ENCODE data around the gene FOSB.
"Not testable (repeated sequence)": the region's sequence is repeated elsewhere in the genome, so short reads cannot be mapped to it uniquely, and the experiment has no call there.

Gene FOSB

DNA sequence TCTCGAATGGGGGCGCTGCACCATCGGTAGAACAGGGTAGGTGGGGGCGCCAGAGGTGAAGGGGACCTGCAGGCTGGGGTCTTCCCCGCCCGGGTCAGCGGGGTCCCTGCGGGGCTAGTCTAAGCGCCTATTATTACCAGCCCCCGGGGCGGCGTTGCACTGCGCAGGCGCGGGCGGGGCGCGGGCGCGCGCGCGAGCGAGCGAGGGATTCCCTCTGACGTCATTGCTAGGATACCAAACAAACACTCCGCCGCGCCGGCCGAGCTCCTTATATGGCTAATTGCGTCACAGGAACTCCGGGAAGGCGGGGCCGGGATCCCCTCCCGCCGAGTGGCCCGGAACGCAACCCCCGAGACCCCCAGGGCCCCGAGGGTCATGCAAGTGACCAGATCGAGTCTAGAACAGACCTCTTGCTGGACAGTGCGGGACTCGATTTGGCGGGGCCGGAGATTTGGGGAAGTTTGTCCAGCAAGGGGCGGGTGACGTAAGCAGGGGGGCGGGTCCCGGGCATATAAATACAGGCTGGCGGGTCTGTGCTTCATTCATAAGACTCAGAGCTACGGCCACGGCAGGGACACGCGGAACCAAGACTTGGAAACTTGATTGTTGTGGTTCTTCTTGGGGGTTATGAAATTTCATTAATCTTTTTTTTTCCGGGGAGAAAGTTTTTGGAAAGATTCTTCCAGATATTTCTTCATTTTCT, at the start of gene FOSB:
TSS of gene FOSB (plus strand) at position 541 of the 703 bp plus-strand sequence. CDS start 591 bp downstream, outside the sequence.
- no peak for FAIRE-seq

DNA sequence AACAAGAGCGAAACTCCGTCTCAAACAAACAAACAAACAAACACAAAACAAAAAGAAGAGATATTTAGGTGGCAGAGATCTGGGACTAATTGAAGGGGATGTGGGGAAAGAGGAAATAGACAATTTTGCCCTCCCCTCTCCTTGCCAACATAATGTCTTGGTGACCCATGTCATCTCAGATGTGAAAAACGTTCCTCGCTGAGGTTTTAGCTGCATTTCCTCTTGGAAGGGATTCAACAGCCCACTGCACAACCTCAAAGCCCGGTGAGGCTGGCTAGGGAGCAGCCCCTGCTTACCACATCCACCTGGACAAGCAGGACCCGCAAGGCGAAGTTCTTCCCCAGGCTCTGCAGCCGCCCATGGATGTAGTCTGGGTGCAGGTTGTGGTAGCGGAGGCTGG, 49.0 kb upstream of the FOSB start:
- FAIRE-seq: no peak

DNA sequence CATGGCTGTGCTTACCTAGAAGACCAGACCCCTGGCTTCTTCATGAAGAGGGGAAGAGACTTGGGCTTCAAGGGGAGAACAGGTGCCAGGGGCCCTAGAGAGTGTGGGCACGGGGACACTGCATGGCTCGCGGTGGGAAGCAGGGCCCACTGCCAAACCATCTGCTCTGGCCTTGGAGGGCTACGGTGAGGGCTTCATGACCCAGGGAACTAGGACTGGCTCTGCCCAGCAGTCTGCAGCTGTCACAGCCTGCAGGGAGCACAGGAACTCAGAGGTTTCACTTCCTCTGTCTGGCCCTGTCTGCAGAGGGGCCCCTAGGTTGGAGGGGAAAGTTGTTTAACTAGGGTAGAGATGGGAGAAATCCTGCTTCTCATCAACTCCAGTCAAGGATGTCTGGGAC, 48.4 kb upstream of the FOSB start:
- FAIRE-seq: no peak

DNA sequence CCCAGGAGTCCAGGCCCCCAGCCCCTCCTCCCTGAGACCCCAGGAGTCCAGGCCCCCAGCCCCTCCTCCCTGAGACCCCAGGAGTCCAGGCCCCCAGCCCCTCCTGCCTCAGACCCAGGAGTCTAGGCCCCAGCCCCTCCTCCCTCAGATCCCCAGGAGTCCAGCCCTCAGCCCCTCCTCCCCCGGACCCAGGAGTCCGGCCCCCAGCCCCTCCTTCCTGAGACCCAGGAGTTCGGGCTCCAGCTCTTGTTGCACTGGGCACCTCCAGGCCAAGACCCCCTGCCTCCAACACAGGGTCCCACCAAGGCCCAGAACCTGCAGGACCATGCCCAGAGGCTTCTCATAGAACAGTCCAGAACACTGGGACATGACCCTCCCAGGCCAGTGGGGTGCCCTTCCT, 47.9 kb upstream of the FOSB start:
- FAIRE-seq: no peak

DNA sequence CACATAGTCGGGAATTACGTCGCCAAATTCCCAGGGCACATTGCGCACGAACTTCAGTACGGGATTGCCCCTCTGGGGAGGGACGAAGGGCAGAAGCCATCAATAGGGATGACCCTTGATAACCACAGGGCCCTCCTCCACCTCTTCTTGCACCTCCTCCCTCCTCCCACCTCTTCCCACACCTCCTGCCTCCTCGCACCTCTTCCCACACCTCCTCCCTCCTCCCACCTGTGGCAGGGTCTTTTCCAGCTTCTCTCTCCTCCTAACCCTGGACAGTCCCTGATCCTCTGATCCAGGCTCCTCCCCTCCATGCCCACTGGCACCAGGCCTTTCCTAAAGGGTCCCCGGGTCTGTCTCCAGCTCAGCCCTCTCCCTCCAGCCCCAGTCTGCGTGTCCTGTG, 47.4 kb upstream of the FOSB start:
- FAIRE-seq: no peak

DNA sequence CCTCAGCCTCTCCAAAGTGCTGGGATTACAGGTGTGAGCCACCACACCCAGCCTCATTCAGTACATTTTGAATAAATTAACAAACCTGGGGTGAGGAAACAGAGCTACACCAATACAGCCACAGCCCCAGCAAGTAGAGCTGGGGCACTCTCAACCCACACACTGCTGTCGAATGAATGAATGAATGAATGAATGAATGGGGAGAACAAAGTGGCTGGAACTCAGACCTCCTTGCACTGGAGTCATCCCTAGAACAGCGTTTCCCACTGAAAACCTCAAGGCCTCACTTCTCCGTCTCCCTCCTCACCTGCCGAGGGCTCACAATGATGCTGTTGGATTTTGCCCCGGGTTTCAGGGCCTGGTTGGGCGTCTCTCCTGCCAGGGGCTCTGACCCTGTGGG, 46.9 kb upstream of the FOSB start:
- FAIRE-seq: no peak

DNA sequence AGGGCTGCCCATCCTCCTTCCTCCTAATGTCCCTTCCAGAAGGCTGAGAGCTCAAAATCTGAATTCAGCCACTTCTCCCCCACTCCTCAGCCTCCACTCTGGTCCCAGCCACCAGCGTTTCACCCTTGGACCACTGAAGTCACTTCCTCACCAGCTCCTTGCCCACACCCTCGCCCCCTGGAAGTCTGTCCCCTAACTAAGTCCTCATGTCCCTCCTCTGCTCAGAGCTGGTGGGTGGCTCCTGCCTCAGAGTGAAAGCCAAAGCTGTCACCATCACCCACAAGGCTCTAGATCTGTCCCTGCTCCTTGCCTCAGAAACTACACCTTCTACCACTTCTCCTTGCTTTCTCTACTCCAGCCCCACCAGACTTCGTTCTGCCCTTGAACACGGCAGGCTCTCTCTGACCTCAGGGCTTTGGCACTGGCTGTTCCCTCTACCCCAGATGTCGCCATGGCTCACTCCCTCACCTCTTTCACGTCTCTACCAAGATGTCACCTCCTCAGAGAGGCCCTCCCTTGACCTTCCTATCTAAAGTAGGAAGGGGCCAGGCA, 45.8 kb upstream of the FOSB start:
- FAIRE-seq: no peak

DNA sequence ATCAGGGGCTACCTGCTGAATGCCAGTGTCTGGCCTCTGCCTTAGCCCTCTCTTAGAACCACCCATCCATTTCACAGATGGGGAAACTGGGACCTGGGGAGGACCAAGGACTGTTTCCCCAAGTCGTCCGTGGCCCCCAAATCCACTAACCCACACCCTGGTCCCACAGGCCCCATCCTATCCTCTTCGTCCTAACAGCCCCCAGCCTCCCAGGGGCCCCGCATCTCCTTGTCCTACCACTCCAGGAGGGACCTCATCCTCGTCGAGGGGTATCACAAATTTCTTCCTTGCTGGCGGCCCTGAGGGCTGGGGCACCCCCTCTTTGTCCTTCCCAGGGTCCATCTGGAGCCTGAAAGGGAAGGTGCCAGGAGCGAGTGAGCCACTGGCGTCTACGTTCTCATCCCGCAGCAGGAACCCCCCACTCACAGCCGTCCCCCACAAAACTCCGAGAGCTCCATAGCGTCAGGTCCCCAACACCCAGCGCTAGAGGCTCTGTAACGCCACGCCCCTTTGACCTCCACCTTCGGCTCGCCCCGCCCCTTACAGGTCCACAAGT, 44.7 kb upstream of the FOSB start:
- FAIRE-seq: no peak

DNA sequence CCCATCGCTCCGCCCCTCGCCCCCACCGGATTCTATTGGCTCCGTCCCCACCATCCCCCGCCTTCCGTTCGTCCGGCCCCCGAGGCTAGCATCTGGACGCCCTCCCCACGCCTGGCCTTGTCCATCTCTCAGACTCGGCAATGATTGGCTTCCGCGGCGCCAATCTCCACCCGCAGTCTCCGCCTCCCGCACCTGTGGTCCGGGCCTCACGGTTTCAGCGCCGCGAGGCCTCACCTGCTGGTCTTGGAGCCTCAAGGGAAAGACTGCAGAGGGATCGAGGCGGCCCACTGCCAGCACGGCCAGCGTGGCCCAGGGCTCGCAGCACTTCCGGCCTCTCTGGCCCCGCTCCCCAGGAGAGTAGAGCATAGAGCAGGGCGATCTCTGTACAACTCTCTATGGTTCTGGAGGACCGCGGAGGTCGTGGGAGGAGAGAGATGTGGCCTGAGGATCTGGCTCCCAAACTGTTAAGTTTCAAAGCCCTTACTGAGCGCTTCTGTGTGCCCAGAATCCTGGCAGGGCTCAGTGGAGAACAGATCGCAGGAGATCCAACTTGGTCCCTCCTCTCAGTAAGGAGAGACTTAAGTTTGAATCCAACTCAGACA, 44.1 kb upstream of the FOSB start, which contains the start of gene ERCC1:
TSS of gene ERCC1 (minus strand) at position 329 of the 602 bp plus-strand sequence. CDS start 543 bp downstream, outside the sequence.
- FAIRE-seq: peak; percentile 87

DNA sequence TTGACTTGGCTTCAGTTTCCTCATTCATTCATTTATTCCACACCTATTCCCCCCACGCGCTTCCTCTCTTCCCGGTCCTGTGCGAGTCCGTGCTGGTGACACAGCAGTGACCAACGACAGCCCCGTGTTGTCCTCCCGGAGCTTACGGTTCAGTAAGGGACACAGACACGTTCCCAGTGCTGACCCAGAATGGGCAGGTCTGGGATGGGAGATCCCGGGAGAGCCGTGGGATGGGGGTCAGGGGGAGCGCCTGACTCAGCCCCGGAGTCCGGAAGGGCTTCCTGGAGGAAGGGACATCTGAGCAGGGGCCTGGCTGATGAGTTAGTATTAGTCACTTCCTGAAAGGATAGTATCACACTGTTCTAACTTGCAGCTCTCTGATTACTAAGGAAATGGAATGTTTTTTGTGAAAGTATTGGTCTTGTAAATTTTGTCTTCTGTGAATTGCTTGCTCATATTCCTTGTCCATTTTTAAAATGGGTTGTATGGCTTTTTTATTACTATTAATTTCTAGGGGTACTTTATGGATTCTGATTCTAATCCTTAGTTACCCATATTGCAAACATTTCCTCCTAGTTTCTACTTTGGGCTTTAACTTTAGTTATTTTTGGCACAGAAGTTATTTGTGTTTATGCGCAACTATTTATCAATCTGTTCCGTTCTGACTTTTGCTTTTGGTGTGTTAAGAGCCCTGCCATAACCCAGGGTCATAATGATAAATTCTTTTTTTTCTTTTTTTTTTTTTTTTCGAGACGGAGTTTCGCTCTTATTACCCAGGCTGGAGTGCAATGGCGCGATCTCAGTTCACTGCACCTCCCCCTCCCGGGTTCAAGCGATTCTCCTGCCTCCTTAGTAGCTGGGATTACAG, 43.4 kb upstream of the FOSB start:
- FAIRE-seq: peak; percentile 86

DNA sequence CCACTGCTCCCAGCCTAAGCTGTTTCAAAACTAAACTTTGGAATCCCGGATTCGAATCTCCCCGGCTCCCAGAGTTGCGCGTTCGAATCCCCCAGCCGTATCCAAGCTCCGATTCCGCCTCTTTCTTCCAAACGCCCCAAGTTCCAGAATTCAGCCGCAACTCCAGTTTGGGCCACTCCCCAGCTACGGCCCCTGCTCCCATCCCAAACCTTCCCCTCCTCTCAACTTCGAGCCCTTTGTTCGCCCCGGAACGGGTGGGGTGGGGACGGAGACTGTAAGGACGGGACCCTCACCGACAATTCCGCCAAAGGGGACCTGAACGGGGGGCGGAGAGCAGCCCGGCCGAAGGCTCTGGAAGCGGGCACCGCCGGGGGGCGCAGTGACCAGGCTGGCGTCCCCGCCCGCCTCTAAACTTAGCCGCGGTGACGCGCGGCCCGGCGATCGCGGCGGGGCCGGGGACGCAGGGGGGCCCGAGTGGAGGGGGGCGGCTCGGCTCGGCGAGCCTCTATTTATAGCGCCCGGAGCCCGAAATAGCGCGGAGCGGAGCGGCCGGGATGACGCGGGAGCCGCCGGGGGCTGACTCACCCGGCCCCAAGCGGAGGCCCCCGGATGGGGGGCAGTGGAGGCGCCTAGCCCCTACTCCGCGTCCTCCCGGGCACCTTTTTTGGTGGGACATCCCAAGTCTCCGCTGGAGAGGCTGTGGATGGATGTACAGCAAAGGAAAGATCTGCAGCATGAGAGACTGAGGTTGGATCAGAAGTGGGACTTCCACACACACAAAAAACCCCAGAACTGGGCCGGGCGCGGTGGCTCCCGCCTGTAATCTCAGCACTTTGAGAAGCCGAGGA, 39.2 kb upstream of the FOSB start:
- FAIRE-seq: no peak

DNA sequence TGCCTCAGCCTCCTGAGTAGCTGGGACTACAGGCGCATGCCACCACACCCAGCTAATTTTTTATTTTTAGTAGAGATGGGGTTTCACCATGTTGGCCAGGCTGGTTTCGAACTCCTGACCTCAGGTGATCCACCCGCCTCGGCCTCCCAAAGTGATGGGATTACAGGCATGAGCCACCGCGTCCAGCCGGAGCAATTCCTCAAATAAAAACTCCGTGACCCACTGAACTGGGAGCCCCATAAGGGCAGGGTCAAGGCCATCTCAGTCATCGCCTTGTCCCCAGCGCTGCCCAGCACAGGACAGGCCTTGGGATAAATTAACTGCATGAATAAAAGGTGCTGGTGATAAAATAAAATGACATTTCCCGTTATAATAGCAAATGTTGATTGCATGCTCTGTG, 37.9 kb upstream of the FOSB start:
- FAIRE-seq: not testable (repeated sequence)

DNA sequence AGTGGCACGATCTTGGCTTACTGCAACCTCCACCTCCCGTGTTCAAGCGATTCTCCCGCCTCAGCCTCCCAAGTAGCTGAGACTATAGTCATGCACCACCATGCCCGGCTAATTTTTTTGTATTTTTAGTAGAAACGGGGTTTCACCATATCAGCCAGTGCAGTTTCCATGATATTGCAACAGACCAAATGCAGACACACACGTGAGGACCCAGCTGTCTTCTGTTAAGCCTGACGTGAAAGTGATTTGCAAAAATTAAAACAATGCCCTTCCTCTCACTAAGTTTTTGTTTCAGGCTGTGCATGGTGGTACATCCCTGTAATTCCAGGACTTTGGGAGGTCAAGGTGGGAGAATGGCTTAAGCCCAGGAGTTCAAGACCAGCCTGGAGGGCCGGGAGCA, 36.8 kb upstream of the FOSB start:
- FAIRE-seq: not testable (repeated sequence)

DNA sequence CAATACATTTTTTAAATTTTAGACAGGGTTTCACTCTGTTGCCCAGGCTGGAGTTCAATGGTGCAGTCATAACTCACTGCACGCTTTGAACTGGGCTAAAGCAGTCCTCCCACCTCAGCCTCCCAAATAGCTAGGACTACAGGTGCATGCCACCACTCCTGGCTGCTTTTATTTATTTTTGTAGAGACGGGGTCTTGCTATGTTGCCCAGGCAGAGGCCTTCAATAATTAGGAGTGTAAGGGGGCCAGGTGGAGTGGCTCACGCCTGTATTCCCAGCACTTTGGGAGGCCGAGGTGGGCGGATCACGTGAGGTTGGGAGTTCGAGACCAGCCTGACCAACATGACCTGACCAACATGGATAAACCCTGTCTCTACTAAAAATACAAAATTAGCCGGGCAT, 35.3 kb upstream of the FOSB start:
- FAIRE-seq: not testable (repeated sequence)

DNA sequence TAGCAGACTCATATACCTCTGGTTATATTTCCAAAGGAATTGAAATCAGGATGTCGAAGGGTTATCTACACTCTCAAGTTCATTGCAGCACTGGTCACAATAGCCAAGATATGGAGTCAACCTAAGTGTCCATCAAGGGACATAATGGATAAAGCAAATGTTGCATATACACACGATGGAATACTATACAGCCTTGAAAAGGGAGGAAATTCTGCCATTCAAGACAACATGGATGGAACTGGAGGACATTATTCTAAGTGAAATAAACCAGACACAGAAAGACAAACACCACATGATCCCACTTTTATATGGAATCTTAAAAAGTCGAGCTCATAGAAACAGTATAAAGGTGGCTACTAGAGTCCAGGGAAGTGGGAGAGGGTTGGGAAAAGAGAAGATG, 30.5 kb upstream of the FOSB start:
- no peak for FAIRE-seq

DNA sequence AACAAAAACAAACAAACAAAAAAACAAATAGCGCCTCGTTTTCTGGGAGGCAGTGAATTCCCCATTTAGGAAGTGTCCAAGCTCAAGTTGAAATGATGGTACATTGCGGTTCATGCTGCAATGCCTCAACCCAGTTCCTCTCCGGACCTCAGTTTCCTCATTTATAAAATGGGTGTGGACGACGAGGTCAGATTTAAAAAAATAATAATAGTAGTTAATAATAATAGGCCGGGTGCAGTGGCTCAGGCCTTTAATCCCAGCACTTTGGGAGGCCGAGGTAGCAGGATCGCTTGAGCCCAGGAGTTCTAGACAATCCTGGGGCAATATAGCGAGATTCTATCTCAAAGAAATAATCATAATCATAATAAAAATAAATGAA, 28.6 kb upstream of the FOSB start:
- FAIRE-seq: no peak

DNA sequence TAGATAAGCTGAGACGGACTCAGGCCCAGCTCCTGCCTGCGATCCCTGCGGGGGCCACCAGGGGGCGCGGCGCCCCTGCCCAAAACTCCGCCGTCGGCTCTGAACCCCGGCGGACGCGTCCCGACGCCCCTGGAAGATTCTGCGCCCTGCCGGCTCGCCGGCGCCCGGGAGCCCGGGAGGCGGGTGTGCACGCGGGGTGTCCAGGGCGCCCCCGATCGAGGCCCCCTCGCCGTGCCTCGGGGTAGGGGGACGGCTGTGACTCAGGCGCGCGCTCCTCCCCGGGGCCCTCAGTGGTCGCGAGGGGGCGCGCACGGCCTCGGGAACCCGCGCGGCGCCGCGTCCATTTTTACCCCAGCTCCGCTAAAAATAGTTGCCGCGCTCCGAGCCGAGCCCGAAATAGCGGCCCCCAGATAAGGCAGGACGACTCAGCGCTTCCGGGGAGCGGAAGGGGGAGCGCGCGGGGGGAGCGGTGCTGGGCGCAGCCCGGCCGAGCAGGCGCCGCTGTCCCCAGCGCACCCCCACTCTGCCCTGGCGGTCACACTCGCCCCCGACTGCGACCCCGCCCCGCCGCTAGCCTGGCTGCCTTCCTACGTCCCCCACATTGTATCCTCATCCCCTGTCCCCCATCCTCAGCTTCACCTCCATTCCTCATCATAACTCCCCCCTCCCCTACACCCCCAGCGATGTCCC, 28.1 kb upstream of the FOSB start:
- no peak for FAIRE-seq

DNA sequence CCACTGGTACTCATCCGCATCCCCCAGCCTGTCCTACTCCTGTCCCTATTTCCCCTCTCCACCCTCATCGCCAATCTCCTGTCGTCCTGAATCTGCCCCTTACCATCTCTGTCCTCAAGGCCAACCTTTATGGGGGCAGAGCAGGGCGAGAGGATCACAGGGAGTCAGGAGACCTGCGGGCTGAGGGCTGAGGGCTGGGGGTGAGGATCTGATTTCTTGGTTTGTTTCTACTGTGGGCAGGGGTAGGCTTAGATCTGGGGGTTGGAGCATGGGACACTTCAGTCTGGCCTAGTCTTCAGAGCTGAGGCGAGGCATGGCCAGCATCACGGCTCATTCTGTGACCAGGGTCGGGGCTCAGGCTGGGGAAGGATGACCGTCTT, 27.5 kb upstream of the FOSB start:
- FAIRE-seq: no peak

DNA sequence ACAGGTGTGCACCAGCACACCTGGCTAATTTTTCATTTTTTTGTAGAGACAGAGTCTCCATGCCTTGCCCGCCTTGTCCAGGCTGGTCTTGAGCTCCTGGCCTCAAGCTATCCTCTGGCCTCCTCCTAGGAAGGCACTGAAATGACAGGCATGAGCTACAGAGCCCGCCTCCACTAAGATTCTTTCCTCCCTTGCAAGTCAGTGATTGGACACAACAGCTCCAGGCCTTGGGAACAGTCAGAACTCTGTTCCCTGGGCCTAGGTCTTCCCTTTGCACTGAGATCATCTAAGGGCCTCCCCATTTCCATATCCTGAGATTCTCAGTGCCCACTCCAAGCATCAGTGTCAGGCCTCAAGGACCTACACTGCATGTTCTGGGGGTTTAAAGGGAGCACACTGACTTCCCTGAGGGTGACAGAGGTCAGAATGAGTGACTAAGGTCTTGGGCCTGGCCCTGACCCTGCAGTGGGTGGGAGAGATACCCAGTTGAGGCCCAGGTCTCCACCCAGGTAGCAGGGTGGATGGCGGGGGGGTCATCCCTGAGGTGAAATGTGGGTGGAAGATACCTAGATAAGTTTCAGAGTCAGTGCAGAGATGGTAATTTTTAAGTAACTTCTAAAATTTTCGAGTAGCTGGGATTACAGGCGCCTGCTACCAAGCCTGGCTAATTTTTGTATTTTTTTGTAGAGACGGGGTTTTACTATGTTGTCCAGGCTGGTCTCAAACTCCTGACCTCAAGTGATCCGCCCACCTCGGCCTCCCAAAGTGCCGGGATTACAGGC, 26.7 kb upstream of the FOSB start:
- no peak for FAIRE-seq

DNA sequence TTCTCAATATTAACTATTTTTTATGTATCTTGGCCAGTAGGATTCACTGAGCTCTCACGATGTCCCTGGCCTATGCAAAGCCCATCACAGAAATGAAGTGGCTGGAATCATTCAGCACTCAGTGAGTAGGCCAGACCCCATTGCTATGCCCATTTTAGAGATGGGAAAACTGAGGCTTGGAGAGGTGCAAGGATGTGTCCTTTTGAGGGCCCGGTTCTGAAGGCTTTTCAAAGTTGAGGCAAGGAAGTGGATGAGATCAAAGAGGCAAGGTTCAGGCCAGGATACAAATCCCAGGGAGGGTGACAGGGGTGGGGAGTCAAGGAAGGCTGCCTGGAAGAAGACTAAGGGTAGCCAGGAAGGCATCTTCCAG, 25.4 kb upstream of the FOSB start:
- no peak for FAIRE-seq

Data from A204.1 (cell line).